CD4-positive, alpha-beta T cell (primary cell): ENCODE measurements around the gene SP3. TPM values are rescaled to one million over a fixed set of nuclear protein-coding genes. Genes with fewer than 3 reads are reported as not detected.
A peak's percentile ranks its signal among the peaks of the same experiment; 100 is the strongest.

Experiments
- ATAC-seq: fragments of 200-7000 bp; cut with Tn5 transposase; one replicate; pipeline ENCODE4 v1.10.0; 2022; ENCODE audit warnings: mild to moderate bottlenecking; ENCODE audit not compliant: poor library complexity
- CTCF ChIA-PET: fragments of 350-600 bp; sonication (Branson Sonifier 250); formaldehyde crosslinking; loops from one replicate; lab custom pipeline; 2021; ENCODE audit warnings: antibody characterized with exemption, inconsistent platforms; lab: Charles Lee
- POLR2A ChIA-PET: fragments of 350-600 bp; sonication (Branson Sonifier 250); formaldehyde crosslinking; loops from one replicate; lab custom pipeline; 2021; ENCODE audit warnings: antibody characterized with exemption, inconsistent platforms; lab: Charles Lee
- DNase-seq, 14 experiments: peaks; one replicate each; pipeline ENCODE4 v3.0.0-alpha.2; 2013 to 2020; ENCODE audit warnings: mixed read lengths in 2 of 14
- H3K27ac ChIP-seq, 2 donors: one replicate each; pipeline versions ENCODE4 v1.5.1 to v1.7.0; 2013; ENCODE audit warnings: low read length in 2 of 2, low read depth in 1 of 2, mild to moderate bottlenecking in 1 of 2
- H3K27me3 ChIP-seq, 2 experiments: 1 replicate in 1 of 2; 2 replicates in 1 of 2; pipeline versions ENCODE4 v1.6.1 to v1.7.0; 2013; ENCODE audit warnings: low read length in 2 of 2, control low read depth in 1 of 2, mild to moderate bottlenecking in 1 of 2, moderate library complexity in 1 of 2; ENCODE audit not compliant: insufficient read depth in 2 of 2, control insufficient read depth in 1 of 2
- H3K36me3 ChIP-seq: one replicate; pipeline ENCODE4 v1.6.1; 2013; ENCODE audit warnings: low read length, control low read depth; ENCODE audit not compliant: insufficient read depth
- H3K4me1 ChIP-seq: one replicate; pipeline ENCODE4 v1.6.1; 2013; ENCODE audit warnings: low read length, control low read depth; ENCODE audit not compliant: insufficient read depth
- H3K4me3 ChIP-seq: one replicate; pipeline ENCODE4 v1.5.1; 2013; ENCODE audit warnings: mild to moderate bottlenecking, low read length, moderate library complexity
- H3K9me3 ChIP-seq, 2 experiments: 1 replicate in 1 of 2; 2 replicates in 1 of 2; pipeline versions ENCODE4 v1.6.1 to v1.7.0; 2013; ENCODE audit warnings: low read length in 2 of 2, mild to moderate bottlenecking in 2 of 2, control low read depth in 1 of 2, moderate library complexity in 1 of 2; ENCODE audit not compliant: control insufficient read depth in 1 of 2, insufficient read depth in 1 of 2
- H3K27ac Mint-ChIP-seq: one replicate; pipeline ENCODE4 v1.8.0; 2020; ENCODE audit warnings: mixed read lengths
- H3K27me3 Mint-ChIP-seq: one replicate; pipeline ENCODE4 v1.8.0; 2021; ENCODE audit warnings: mixed read lengths
- H3K36me3 Mint-ChIP-seq: one replicate; pipeline ENCODE4 v1.8.0; 2021; ENCODE audit warnings: low read depth, mixed read lengths
- H3K4me1 Mint-ChIP-seq: one replicate; pipeline ENCODE4 v1.8.0; 2021; ENCODE audit warnings: low read depth, mixed read lengths
- H3K4me3 Mint-ChIP-seq: one replicate; pipeline ENCODE4 v1.8.0; 2020; ENCODE audit warnings: mild to moderate bottlenecking, mixed read lengths
- H3K9me3 Mint-ChIP-seq: one replicate; pipeline ENCODE4 v1.8.0; 2020; ENCODE audit warnings: mixed read lengths
- intact Hi-C, 2 experiments: fragments of 100-400 bp; cut with DNase I in 1 of 2; cut with micrococcal nuclease in 1 of 2; formaldehyde crosslinking; loops; one replicate each; pipeline versions ENCODE4 v1.15.1 to v1.9.0; 2023 to 2025; cut with DNase I, micrococcal nuclease
- total RNA-seq, 174 experiments: library from RNA in 2 of 174; stranded (reverse) in 2 of 174; gene quantifications; one replicate each; pipeline ENCODE4 v1.2.3 and lab custom pipeline; 2021 to 2026
- TF ChIP-seq, protein P1 (sequence below): fragments of 200-600 bp; IDR thresholded peaks from one replicate; pipeline ENCODE4 v1.8.0; 2022; ENCODE audit warnings: antibody characterized with exemption, mild to moderate bottlenecking

Gene SP3
- total RNA-seq, 2 experiments from 2014 or later = 159 to 166 TPM

DNA sequence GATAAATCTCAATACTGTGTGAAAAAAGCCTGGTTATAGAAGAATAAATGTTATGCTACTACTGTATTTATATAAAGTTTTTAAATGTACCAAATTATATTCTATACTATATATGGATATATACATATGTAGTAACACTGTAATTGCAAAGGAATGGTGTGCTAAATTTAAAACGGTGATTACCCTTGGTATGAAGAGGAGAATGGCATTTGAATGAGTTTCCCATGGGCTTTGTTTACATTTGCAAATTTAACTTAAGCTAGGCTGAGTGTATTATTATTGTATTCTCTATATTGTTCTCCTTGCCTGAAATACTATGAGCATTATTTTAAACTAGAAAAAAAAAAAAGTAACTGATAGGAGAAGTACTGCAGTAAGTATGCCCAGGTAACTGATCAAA, 4.7 kb upstream of the SP3 start:
- H3K36me3 ChIP-seq = no peaks in the 10 kb centered on the region
- no peak overlapping the region for H3K4me3 Mint-ChIP-seq
- no peak overlapping the region for H3K4me3 ChIP-seq
- peaks cover 18% of the 10 kb centered on the region for H3K4me1 Mint-ChIP-seq
- no peaks in the 10 kb centered on the region for H3K9me3 Mint-ChIP-seq
- H3K9me3 ChIP-seq = no peaks in the 10 kb centered on the region
- H3K27me3 Mint-ChIP-seq = no peaks in the 10 kb centered on the region
- H3K27ac Mint-ChIP-seq = no peak overlapping the region
- intact Hi-C loops = loop anchor here (5.0 kb wide), 3 partner anchors 67 to 372 kb away; partner anchors contain the start of gene OLA1 (in 1 of the 2)
- DNase-seq (no peak), ATAC-seq (no peak)
- TF ChIP-seq, protein P1, sequence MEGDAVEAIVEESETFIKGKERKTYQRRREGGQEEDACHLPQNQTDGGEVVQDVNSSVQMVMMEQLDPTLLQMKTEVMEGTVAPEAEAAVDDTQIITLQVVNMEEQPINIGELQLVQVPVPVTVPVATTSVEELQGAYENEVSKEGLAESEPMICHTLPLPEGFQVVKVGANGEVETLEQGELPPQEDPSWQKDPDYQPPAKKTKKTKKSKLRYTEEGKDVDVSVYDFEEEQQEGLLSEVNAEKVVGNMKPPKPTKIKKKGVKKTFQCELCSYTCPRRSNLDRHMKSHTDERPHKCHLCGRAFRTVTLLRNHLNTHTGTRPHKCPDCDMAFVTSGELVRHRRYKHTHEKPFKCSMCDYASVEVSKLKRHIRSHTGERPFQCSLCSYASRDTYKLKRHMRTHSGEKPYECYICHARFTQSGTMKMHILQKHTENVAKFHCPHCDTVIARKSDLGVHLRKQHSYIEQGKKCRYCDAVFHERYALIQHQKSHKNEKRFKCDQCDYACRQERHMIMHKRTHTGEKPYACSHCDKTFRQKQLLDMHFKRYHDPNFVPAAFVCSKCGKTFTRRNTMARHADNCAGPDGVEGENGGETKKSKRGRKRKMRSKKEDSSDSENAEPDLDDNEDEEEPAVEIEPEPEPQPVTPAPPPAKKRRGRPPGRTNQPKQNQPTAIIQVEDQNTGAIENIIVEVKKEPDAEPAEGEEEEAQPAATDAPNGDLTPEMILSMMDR = no peak
- POLR2A ChIA-PET = interaction anchor here (0.6 kb wide), 1 partner anchor 77 kb away, joined by 5 read pairs; no protein-coding TSS in a partner anchor
- peaks cover 5% of the 10 kb centered on the region for H3K36me3 Mint-ChIP-seq
- CTCF ChIA-PET = interaction anchor here (0.6 kb wide), 1 partner anchor 31 kb away, joined by 3 read pairs; no protein-coding TSS in a partner anchor
- peaks cover 10% of the 10 kb centered on the region for H3K4me1 ChIP-seq
- H3K27me3 ChIP-seq = no peaks in the 10 kb centered on the region
- H3K27ac ChIP-seq = no peak overlapping the region

DNA sequence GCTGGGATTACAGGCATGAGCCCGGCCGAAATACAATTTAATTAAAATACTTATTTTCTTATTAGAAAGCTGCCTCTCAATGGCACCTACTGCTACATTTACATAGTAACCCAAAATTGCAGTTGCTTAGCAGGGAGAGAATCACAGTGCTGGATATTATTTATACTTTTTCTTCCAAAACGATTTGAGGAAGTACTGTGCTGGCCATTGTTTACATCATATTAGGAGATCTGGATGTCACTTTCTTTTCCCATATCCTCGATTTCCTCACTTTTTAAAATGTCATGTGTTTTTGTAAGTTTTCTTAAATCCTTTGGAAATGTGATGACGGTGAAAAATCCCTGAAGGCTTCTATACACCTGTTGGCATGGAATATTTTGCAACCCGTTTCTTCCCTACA, 3.4 kb upstream of the SP3 start:
- peaks cover 10% of the 10 kb centered on the region for H3K36me3 Mint-ChIP-seq
- H3K4me3 Mint-ChIP-seq = peak overlapping the region; percentile 34
- POLR2A ChIA-PET = no interaction called here
- H3K27me3 Mint-ChIP-seq = no peaks in the 10 kb centered on the region
- no peak overlapping the region for H3K27ac Mint-ChIP-seq
- Histone ChIP-seq H3K27ac (no peak overlapping the region), H3K4me3 (no peak overlapping the region), H3K9me3 (no peaks in the 10 kb centered on the region), H3K36me3 (no peaks in the 10 kb centered on the region), H3K27me3 (no peaks in the 10 kb centered on the region), H3K4me1 (peaks cover 10% of the 10 kb centered on the region)
- no peaks in the 10 kb centered on the region for H3K9me3 Mint-ChIP-seq
- H3K4me1 Mint-ChIP-seq = peaks cover 18% of the 10 kb centered on the region
- DNase-seq (no peak), ATAC-seq (no peak)
- intact Hi-C loops = loop anchor here (5.0 kb wide), 3 partner anchors 69 to 374 kb away; partner anchors contain the start of gene OLA1 (in 1 of the 2)
- TF ChIP-seq, protein P1 = no peak
- CTCF ChIA-PET = no interaction called here

DNA sequence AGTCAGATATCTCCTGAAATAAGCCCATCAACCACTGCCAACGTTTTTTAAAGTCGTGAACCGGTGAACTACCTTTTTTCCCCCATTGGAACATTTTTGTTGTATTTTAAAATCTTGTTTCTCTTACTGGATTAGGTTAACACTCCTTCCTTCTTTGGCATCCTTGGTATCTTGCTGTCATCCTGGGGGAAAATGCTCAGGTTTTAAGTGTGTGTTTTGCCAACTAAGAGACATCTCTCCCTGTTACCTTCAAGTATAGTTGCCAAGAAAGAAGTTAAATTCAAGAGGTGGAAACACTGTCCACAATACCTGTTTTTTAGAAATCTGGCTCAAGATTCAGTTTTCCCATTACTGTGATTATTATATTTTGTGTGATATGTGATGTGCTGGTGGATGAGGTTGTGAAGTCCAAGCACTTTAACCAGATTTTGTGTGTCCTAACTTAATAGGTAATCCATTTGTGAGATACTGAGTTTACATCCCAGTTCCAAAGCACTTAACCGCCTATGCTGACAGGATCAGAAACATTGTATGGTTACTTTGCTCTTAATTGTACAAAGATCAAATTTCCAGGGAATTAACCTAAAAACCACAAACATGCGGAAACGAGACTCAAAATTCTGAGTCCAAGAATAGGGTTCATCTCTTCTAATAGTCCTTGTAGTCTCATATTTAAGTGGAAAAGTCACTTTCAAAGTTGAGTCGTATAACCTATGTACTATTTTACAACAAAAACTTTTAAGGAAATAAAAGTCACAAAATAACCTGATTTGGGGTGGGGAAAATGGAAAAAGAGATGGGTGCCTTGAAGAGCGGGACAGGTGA, 1.3 kb upstream of the SP3 start:
- H3K4me3 ChIP-seq = peak overlapping the region; percentile 85

More for the DNA sequence above, 1.3 kb upstream of the SP3 start:
- H3K27ac ChIP-seq = peak overlapping the region in 1 of 2 donors; percentile 95
- H3K4me3 Mint-ChIP-seq = peak overlapping the region; percentile 99
- no peaks in the 10 kb centered on the region for H3K27me3 ChIP-seq
- no peaks in the 10 kb centered on the region for H3K9me3 ChIP-seq
- ChIA-PET CTCF (no interaction called here), POLR2A (interaction anchor here (0.6 to 1.2 kb wide), 11 partner anchors 9 to 1202 kb away, joined by 3 to 8 read pairs (median 4); partner anchors contain the start of gene SCRN3)
- no peaks in the 10 kb centered on the region for H3K27me3 Mint-ChIP-seq
- TF ChIP-seq, protein P1 = no peak
- peak overlapping the region; percentile 98 for H3K27ac Mint-ChIP-seq
- ATAC-seq (no peak), DNase-seq (no peak)
- peaks cover 28% of the 10 kb centered on the region for H3K36me3 Mint-ChIP-seq
- H3K4me1 Mint-ChIP-seq = peaks cover 36% of the 10 kb centered on the region
- intact Hi-C loops = loop anchor here (5.0 kb wide), 3 partner anchors 71 to 376 kb away; partner anchors contain the start of gene OLA1 (in 1 of the 2)
- no peaks in the 10 kb centered on the region for H3K36me3 ChIP-seq
- no peaks in the 10 kb centered on the region for H3K9me3 Mint-ChIP-seq
- peaks cover 10% of the 10 kb centered on the region for H3K4me1 ChIP-seq
